CD4-positive, alpha-beta T cell (primary cell): ENCODE results near the gene NDOR1. TPM values are rescaled to one million over a fixed set of nuclear protein-coding genes. Genes with fewer than 3 reads are reported as not detected.

Experiments used
- ATAC-seq: fragments of 200-7000 bp; cut with Tn5 transposase; one replicate; pipeline ENCODE4 v1.10.0; 2022; ENCODE audit warnings: mild to moderate bottlenecking; ENCODE audit not compliant: poor library complexity
- CTCF ChIA-PET: fragments of 350-600 bp; sonication (Branson Sonifier 250); formaldehyde crosslinking; loops from one replicate; lab custom pipeline; 2021; ENCODE audit warnings: antibody characterized with exemption, inconsistent platforms; lab: Charles Lee
- POLR2A ChIA-PET: fragments of 350-600 bp; sonication (Branson Sonifier 250); formaldehyde crosslinking; loops from one replicate; lab custom pipeline; 2021; ENCODE audit warnings: antibody characterized with exemption, inconsistent platforms; lab: Charles Lee
- DNase-seq, 14 experiments: peaks; one replicate each; pipeline ENCODE4 v3.0.0-alpha.2; 2013 to 2020; ENCODE audit warnings: mixed read lengths in 2 of 14
- H3K27ac ChIP-seq, 2 donors: one replicate each; pipeline versions ENCODE4 v1.5.1 to v1.7.0; 2013; ENCODE audit warnings: low read length in 2 of 2, low read depth in 1 of 2, mild to moderate bottlenecking in 1 of 2
- H3K27me3 ChIP-seq, 2 experiments: 1 replicate in 1 of 2; 2 replicates in 1 of 2; pipeline versions ENCODE4 v1.6.1 to v1.7.0; 2013; ENCODE audit warnings: low read length in 2 of 2, control low read depth in 1 of 2, mild to moderate bottlenecking in 1 of 2, moderate library complexity in 1 of 2; ENCODE audit not compliant: insufficient read depth in 2 of 2, control insufficient read depth in 1 of 2
- H3K36me3 ChIP-seq: one replicate; pipeline ENCODE4 v1.6.1; 2013; ENCODE audit warnings: low read length, control low read depth; ENCODE audit not compliant: insufficient read depth
- H3K4me1 ChIP-seq: one replicate; pipeline ENCODE4 v1.6.1; 2013; ENCODE audit warnings: low read length, control low read depth; ENCODE audit not compliant: insufficient read depth
- H3K4me3 ChIP-seq: one replicate; pipeline ENCODE4 v1.5.1; 2013; ENCODE audit warnings: mild to moderate bottlenecking, low read length, moderate library complexity
- H3K9me3 ChIP-seq, 2 experiments: 1 replicate in 1 of 2; 2 replicates in 1 of 2; pipeline versions ENCODE4 v1.6.1 to v1.7.0; 2013; ENCODE audit warnings: low read length in 2 of 2, mild to moderate bottlenecking in 2 of 2, control low read depth in 1 of 2, moderate library complexity in 1 of 2; ENCODE audit not compliant: control insufficient read depth in 1 of 2, insufficient read depth in 1 of 2
- H3K27ac Mint-ChIP-seq: one replicate; pipeline ENCODE4 v1.8.0; 2020; ENCODE audit warnings: mixed read lengths
- H3K27me3 Mint-ChIP-seq: one replicate; pipeline ENCODE4 v1.8.0; 2021; ENCODE audit warnings: mixed read lengths
- H3K36me3 Mint-ChIP-seq: one replicate; pipeline ENCODE4 v1.8.0; 2021; ENCODE audit warnings: low read depth, mixed read lengths
- H3K4me1 Mint-ChIP-seq: one replicate; pipeline ENCODE4 v1.8.0; 2021; ENCODE audit warnings: low read depth, mixed read lengths
- H3K4me3 Mint-ChIP-seq: one replicate; pipeline ENCODE4 v1.8.0; 2020; ENCODE audit warnings: mild to moderate bottlenecking, mixed read lengths
- H3K9me3 Mint-ChIP-seq: one replicate; pipeline ENCODE4 v1.8.0; 2020; ENCODE audit warnings: mixed read lengths
- CTCF ChIP-seq: fragments of 200-600 bp; IDR thresholded peaks from one replicate; pipeline ENCODE4 v1.8.0; 2022; ENCODE audit warnings: antibody characterized with exemption, mild to moderate bottlenecking
- intact Hi-C, 2 experiments: fragments of 100-400 bp; cut with DNase I in 1 of 2; cut with micrococcal nuclease in 1 of 2; formaldehyde crosslinking; loops; one replicate each; pipeline versions ENCODE4 v1.15.1 to v1.9.0; 2023 to 2025; cut with DNase I, micrococcal nuclease
- total RNA-seq, 174 experiments: library from RNA in 2 of 174; stranded (reverse) in 2 of 174; gene quantifications; one replicate each; pipeline ENCODE4 v1.2.3 and lab custom pipeline; 2021 to 2026

Gene NDOR1
- total RNA-seq, 2 experiments from 2014 or later = 22.8 to 25.3 TPM

DNA sequence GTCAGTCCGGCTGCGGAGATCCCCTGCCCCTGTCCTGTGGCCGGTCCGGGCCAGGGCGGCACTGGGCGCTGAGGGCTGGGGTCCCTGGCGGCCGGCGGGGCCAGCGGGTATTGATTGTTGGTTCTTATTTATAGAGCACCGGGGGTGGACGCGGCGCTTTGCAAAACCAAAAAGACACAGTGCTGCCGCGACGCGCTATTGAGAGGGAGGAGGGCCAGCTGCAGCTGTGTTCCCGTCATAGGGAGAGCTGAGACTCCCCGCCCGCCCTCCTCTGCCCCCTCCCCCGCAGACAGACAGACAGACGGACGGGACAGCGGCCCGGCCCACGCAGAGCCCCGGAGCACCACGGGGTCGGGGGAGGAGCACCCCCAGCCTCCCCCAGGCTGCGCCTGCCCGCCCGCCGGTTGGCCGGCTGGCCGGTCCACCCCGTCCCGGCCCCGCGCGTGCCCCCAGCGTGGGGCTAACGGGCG, 38.2 kb upstream of the NDOR1 start:
- peaks cover 66 to 85% of the 10 kb centered on the region in 2 experiments for H3K27me3 ChIP-seq
- H3K27me3 Mint-ChIP-seq = peaks cover 50% of the 10 kb centered on the region
- no peaks in the 10 kb centered on the region for H3K36me3 Mint-ChIP-seq

GRCh38 chr9:137167747-137168572, 37.5 kb upstream of the NDOR1 start:
- POLR2A ChIA-PET = no interaction called here
- no peaks in the 10 kb centered on the region for H3K9me3 Mint-ChIP-seq
- no peak overlapping the region for H3K27ac Mint-ChIP-seq

More for the DNA sequence above, 38.2 kb upstream of the NDOR1 start:
- ChIA-PET CTCF (no interaction called here), POLR2A (no interaction called here)
- H3K27ac ChIP-seq = no peak overlapping the region
- peaks cover 0 to 43% of the 10 kb centered on the region in 2 experiments for H3K9me3 ChIP-seq
- no peak for DNase-seq
- H3K4me3 ChIP-seq = no peak overlapping the region
- Mint-ChIP-seq H3K27ac (no peak overlapping the region), H3K4me3 (no peak overlapping the region), H3K4me1 (no peaks in the 10 kb centered on the region), H3K9me3 (no peaks in the 10 kb centered on the region)
- intact Hi-C loops = no loop called here
- H3K36me3 ChIP-seq = no peaks in the 10 kb centered on the region
- no peak for ATAC-seq
- peaks cover 12% of the 10 kb centered on the region for H3K4me1 ChIP-seq
- TF ChIP-seq CTCF = no peak

DNA sequence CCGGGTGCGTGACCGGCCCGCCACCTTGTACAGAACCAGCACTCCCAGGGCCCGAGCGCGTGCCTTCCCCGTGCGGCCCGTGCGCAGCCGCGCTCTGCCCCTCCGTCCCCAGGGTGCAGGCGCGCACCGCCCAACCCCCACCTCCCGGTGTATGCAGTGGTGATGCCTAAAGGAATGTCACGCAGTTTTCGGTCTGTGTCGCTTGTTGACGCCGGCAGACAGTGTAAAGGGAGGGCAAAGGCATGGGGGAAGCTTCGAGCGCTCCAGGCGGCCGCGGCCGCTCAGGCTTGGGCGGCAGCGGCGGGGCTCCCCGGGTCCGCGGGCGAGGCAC, 37.0 kb upstream of the NDOR1 start:
- ChIA-PET CTCF (no interaction called here), POLR2A (no interaction called here)
- intact Hi-C loops = no loop called here
- H3K4me1 Mint-ChIP-seq = no peaks in the 10 kb centered on the region
- H3K27me3 ChIP-seq = peaks cover 73 to 86% of the 10 kb centered on the region in 2 experiments
- no peak for TF ChIP-seq CTCF
- no peak overlapping the region for H3K4me3 Mint-ChIP-seq
- H3K4me1 ChIP-seq = peaks cover 8% of the 10 kb centered on the region
- no peak overlapping the region for H3K4me3 ChIP-seq
- no peaks in the 10 kb centered on the region for H3K36me3 Mint-ChIP-seq
- no peak overlapping the region for H3K27ac Mint-ChIP-seq
- peaks cover 39% of the 10 kb centered on the region for H3K27me3 Mint-ChIP-seq
- peaks cover 0 to 48% of the 10 kb centered on the region in 2 experiments for H3K9me3 ChIP-seq
- no peak overlapping the region for H3K27ac ChIP-seq
- peak; percentile 26 for ATAC-seq
- H3K9me3 Mint-ChIP-seq = no peaks in the 10 kb centered on the region
- no peak for DNase-seq
- H3K36me3 ChIP-seq = no peaks in the 10 kb centered on the region

More at GRCh38 chr9:137167747-137168572, 37.5 kb upstream of the NDOR1 start:
- CTCF ChIA-PET = no interaction called here
- peaks cover 8% of the 10 kb centered on the region for H3K4me1 ChIP-seq
- no peak overlapping the region for H3K27ac ChIP-seq
- peak; percentile 24 for ATAC-seq
- intact Hi-C loops = no loop called here
- Mint-ChIP-seq H3K36me3 (no peaks in the 10 kb centered on the region), H3K4me3 (no peak overlapping the region), H3K27me3 (peaks cover 45% of the 10 kb centered on the region), H3K4me1 (no peaks in the 10 kb centered on the region)
- no peak for TF ChIP-seq CTCF
- DNase-seq = no peak
- H3K9me3 ChIP-seq = peaks cover 0 to 48% of the 10 kb centered on the region in 2 experiments
- H3K4me3 ChIP-seq = no peak overlapping the region
- H3K27me3 ChIP-seq = peaks cover 70 to 83% of the 10 kb centered on the region in 2 experiments
- no peaks in the 10 kb centered on the region for H3K36me3 ChIP-seq
